Activated gamma-delta T cell treated with anti-CD3 and anti-CD28 coated beads, Interleukin-2, amount 50 U/mL, for 16 hours (primary cell): ENCODE measurements around the gene DYNAP.

Source experiments
- DNase-seq: peaks from one replicate; pipeline ENCODE4 v3.0.0-alpha.2; 2020; ENCODE audit warnings: low read depth

DYNAP gene, protein sequence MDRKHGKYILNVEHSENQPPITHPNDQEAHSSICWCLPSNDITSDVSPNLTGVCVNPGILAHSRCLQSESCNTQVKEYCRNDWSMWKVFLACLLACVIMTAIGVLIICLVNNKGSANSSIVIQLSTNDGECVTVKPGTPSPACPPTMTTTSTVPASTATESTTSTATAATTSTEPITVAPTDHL

DNA sequence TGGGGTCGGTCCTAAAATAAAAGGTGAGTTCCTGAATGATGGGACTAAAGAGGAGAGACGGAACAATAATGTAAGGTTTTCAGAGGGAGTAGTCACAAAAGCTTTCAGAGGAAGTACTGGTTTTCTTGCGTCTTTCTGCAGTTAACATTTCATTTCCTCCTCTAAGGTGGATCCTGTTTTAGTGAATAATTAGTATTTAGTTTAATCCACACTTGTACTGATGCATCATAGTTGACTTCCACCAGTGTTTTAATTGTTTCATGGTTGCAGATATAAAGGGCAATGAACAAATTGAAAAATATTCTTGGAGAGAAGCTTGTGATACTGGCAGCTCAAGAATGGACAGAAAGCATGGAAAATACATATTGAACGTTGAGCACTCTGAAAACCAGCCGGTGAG, at the start of gene DYNAP:
Gene DYNAP (plus strand): TSS at position 301 of the 400 bp plus-strand sequence. CDS start 38 bp downstream, at position 339.
- DNase-seq = no peak

DNA sequence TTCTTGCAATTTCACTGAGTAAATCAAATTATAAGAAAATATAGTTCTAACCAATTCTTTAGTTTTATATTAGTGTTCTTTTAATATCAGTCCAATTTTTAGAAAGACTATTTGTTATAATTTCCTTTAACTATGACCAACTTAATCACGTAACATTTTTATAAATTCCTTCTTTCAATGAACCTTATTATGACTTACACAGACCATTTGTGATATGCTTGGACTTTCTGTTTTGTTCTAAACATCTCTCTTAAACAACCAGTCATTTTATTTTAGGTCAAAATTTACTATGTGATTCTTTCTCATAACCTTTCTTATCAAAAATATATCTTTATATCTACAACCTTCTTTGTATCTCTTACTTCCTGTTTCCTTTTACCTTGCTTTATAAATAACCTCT, 39.5 kb upstream of the DYNAP start:
- no peak for DNase-seq

DNA sequence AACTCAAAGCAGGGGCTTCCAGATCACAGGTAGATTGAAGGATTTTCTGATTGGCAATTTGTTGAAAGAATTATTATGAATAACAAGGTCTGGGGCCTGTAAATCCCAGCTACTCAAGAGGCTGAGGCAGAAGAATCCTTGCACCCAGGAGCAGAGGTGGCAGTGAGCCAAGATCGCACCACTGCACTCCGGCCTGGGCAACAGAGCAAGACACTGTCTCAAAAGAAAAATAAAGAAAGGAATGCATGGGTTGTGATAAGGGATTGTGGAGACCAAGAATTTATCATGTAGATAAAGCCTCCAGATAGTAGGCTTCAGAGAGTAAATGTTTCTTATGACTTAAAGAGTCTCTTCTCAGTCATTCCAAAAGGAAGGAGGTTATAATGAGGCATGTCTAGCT, 35.8 kb upstream of the DYNAP start:
- DNase-seq = no peak

DNA sequence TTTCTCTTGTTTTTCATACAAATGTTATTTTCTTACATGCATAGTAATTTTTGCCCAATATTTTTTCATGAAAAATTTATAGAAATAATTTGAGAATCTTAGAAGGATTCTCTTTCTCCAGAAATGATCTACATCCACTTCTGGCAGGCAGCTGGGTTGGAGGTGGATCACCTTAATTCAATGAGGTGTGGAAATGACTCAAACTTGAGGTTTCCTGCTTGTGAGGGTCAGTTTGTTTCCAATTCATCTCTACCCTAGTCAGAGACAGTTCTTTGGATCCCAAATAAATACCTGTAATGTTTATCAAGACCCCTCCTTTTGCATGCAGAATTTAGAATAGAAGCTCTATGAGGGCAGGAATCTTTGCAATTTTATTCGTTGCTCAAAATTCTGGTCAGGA, 35.0 kb upstream of the DYNAP start:
- no peak for DNase-seq

DNA sequence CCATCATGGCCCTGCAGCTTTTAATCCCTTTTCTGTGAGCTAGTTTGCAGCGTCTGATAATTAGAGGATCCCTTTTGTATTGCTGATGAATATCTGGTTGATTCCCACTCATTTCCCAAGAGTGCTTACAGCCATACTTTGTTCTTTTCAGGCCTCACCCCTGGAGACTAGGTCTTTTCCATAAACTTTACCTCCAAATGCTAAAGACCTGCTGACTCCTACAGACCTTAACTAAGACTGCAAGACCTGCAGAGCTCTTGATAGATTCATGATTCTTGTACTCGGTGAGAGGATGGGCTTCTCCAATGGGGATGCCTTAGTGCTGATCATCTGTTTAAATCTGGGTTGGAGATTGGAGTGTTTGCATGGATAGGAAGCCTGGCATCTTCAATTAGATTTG, 33.1 kb upstream of the DYNAP start:
- DNase-seq = no peak

DNA sequence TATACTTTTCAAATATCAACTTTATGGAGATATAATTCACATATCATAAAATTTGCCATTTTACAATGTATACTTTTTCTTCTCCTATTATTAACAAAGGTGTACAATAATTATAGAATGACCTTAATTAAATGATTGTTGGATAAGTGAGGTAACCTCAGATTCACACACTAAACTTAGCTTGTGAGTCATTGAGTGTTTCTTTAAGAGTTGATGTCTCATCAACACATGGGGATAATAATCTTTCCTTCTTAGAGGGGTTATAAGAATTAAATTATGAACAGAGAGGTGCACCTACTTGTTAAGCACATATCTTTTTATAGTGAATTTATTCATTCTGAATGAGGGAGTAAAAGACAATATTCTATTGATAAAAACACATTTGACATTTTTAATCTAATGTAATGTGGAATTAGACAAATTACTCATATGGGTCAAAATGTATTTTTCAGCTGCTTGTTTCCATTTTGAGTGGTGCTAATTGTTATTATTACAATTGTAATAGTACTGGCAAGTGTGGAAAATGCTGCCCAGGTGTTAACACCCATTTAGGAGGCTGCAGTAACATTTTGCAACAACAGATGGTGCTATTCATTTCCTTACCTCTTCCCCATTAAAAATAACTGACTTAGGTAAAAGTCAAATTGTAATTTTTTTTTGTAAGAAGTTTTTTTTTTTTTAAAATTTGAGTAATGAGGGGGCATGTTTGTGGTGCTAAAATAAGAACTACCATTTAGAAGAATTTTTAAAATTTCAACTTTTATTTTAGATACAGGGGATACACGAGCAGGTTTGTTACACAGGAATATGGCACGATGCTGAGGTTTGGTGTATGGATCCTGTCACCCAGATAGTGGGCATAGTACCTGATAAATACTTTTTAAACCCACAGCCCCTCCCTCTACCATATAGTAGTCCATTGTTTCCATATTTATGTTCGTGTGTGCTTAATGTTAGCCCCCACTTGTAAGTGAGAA, 32.1 kb upstream of the DYNAP start:
- DNase-seq = no peak

DNA sequence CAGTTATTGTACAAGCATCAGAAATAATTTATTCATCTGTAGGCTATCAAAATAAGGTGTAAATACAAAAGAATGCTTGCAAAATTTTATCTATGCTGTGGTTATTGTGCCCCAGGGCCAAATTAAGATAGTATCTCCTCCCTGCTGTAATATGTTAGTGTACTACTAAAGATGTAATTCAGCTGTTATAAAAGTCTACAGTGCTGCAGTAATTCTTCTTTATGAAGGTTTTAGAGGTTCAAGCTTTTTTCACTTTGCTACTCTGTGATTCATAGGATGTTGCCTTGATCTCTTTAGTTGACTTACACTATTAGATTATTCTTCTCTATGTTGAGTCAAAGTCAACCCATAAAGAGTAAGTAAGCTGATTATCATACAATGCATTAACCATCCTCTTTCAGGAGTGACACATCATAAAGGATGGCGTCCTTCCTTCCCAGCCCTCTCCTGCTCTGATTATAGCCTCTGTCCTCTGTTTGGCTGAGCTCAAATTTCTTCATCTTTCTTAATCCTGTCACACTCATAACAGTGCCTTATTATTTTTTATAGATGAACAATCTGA, 29.3 kb upstream of the DYNAP start:
- no peak for DNase-seq

DNA sequence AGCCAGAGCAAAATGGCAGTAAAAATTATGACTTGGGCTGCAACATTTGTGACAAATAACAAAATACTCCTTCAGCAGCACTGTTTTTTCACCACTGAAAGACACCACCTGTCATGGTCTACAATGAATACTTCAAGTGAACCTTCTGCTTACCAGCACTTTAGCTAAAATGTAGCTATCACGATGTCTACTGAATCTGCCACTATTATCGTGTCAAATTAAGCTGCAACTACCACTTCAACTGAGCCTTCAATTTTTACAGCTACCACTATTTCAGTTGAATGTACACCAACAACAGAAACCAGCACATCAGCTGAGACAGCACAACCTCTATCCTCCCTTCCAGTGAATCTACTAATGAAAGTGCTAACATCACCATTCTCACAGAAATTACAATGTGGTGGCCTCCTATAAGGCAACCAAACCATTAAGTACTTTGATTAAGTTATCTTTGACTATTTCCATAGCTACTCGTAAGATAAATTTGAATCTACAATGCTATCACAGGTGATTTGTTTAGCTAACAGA, 10.8 kb upstream of the DYNAP start:
- DNase-seq = no peak

DNA sequence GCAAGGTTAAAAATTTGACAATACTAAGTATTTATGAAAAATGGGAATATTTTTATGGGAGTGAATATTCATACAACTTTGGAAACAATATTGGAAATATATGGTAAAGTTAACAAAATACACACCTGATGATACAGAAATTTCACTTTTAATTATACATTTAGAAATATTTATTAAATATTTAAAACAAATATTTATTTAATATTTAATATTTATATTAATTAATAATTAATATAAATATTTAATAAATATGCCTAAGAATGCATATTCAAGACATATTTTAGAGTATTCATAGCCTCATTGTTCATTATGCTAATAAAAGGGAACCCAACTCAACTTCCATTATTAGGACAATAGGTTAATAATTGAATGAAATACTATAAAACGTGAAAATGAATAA, 7.0 kb upstream of the DYNAP start:
- DNase-seq = no peak

DNA sequence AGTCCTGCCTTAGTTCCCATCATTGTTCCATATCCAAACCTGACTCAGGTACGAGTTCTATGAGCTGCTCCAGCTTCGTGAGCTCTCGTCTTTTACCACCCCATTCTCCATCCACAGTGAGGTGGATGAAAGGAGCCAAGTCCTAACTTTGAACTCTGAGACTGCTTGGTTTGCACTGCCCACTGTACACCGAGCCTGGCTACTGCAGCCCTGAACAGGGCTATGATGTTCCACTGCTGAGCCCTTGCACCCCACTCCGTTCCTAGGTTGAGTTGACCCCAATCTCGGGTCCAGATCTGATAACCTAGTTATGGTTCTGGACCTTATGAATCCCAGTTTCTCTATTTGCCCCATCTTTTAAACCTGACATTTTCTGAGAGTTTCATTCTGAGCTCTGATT, 5.3 kb upstream of the DYNAP start:
- no peak for DNase-seq

DNA sequence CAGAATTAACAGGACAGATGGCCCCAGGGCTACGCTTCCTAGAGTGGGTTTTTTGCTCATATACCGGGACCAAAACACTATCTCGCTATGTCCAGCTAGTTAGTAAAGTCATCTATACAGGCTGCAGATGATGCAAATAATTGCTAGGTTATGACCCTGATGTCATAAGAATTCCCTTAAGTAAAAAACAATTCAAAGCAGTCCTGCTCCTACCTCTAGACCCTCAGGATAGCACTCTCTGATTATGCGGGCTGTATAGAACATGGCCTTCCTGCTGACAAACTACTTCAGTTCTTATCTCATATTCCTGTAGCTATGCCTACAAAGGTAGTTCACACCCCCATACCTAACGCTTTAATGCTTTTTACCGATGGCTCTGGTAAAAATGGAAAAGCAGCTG, 13.2 kb downstream of the DYNAP start:
- DNase-seq = no peak

DNA sequence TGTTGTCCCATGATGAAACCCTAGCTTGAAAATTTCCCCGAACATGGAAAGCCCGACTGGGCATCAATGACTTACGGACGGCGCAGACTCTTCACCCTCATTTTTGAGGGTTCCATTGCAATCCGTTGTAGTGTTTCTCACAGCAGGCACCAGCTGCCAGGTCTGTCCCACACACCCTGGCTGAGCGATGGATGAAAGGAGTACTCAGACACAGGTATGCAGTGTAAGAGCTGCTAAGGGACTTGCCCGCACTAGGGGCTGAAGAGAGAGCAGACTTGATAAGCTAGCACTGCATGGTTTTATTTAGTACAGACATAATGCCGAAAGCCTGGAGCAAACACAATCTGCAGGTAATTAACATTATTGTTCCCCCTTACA, 15.8 kb downstream of the DYNAP start:
- DNase-seq = no peak

DNA sequence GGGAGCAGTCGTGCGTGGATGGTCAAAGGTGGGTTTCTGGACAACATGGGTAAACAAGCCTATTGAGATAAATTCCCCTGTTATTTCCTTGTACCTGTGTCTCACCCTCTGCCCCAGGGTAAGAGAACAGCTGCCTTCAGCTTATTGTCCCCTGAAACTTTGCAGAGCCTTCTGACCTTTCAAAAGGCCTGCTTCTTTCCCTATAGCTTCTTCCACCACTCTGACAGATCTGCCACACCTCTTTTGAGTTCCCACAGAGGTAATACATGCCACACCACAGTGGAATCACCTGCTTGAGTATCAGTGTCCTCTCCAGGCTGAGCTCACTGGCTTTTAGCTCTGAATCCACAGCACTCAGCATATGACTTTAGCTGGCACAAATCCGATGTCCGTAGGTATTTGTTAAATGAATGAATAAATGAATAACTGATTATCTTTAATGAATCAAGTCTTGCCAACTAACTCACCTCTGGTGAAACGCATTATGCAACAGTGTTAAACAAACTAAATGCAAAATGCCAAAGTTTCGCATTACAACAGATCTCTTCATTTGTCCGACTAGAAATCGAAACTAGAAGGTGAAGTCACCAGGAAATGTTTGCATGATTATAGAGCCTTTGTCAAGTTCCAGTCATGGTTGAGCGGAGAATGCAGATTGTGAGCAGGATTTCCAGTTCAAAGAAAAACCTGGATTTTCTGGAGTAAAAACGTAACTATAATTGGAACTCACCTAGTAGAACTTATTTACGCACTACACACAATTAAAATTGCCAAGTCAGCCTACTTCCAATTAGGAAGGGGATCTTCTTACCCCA, 16.4 kb downstream of the DYNAP start:
- no peak for DNase-seq

DNA sequence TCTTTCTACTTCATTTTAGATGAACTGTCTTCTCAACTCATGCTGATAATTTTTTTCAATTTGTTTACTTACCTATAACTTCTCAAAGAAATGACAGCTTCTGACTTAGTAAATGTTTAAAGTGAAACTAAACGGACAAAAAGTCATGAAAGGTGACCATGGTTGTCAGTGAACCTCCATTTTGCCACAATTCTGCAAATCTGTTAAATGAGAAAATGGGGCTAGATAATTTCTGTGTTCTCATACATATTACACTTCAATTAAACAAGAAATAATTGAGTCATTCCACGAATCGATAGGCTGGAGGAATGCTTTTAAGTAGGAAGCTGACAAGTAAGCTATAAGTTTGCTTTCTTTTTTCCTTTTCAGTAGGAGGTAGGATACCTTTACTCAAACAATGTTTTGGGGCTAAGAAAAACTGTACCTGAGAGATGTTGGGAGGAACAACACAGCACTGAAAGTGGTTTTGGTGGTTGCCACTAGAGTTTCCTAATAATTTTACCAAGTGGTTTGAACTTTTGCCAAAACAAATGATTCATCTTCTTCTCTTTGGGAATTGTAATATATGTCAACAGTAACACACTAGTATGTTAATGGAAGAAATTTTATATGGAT, 17.1 kb downstream of the DYNAP start:
- no peak for DNase-seq

DNA sequence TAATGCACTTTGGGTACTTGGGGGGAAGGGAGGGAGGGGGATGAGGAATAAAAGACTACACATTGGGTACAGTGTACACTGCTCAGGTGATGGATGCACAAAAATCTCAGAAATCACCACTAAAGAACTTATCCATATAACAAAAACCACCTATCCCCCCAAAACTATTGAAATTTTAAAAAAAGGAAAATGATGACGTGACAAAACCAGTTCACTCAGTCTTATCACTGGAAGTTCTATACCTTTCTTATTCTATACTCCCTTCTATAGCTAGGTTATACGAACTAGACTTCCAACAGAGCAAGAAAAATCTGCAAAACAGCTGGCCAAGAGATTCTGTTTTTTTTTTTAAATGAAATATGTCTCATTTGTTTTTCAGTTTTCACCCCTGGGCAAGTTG, 20.8 kb downstream of the DYNAP start:
- DNase-seq = no peak

DNA sequence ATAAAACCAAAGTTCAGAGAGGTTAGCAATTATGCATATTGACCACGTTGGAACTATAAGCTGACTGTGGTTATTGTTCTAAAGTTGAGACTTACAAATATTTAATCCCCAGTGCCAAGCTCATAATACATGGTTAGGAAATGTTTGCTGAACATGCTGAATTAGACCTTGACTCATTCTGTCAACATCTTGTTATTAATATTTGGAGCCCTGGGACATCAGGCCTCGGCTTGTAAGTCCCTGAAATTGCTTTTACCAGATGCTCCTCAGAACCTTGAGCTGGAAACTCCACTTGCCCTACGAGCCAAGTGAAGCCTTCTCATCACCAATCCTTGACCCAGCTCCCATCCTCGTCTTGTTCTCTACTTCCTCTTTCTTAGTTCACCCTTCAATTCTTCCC, 21.2 kb downstream of the DYNAP start:
- DNase-seq = no peak

DNA sequence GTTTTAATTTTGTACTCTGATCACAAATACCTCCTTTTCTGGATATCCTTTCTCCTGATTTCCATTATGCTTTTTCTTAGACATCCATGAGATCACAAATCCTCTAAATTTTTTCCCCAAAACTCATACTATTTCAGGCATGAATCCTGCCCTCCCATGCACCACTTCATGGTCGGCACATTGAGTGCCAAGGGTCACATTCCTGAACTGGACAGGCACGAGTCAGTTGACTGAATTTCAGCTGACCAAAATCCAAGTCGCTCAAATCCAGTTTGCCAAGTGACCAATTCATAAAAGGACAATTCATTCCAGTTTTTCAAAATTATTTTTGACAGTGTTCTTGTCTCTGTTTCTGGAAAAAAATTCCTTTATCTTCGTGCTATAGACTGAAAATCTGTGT, 22.1 kb downstream of the DYNAP start:
- no peak for DNase-seq

DNA sequence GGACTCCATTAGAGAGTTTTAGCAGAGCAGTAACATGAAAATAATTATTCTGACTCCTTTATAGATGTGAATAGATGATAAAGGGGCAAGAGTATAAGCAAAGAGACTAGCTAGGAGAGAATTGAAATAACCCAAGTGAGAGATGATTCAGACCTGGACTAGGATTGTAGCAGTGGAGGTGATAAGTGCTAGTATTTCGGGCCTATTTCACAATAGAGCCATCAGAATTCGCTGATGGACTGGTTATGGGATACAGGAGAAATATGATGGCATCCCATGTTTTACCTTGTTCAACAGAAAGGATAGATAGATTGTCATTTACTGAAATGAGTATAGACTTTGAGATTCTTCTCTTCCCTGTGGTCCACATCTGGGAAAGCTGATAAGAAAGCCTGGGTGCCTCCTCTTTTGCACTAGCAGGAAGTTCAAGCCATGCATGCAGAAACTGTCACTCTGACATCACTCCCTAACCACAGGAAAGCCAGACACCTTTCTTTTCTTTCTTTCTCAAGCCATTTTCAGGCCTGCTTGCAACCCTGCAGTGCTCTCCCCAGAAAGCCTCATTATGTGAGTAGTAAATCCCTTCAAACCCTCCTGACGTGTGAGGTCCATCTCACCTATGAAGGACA, 25.3 kb downstream of the DYNAP start:
- DNase-seq = no peak

DNA sequence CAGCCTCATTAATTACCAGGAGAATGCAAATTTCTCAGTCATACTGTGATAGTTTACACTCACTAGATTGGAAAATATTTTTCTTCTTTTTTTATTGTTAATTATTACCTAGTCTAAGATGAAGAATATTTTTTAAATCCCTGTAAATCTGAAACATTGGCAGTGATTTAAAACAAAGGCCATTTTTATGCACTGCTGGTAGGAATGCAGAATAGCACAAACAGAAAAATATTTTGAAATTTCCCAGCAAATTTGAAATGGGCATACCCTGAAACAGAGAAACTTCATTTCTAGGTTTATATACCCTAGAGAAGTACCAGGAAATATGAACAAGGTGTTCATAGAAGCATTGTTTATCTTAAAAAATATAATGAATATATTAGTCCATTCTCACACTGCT, 31.0 kb downstream of the DYNAP start:
- no peak for DNase-seq

DNA sequence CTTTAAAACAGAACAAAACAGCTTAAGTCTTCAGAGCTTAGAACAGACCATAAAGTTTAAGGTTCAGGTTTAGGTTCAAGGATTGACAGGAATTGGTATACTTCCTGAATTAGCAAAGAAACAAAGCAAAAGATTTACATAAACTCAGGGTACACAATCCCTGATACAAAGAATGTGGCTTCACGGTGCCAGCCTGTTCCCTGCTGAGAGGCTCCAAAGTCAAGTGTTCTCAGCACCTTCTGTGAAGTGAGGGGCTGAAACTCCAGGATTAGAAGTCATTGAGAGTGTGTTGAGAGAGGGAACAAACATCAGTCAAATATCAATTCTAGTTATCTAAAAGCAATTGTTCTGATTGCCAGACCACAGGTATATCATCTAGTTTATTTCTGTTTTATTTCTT, 35.7 kb downstream of the DYNAP start:
- DNase-seq = no peak

DNA sequence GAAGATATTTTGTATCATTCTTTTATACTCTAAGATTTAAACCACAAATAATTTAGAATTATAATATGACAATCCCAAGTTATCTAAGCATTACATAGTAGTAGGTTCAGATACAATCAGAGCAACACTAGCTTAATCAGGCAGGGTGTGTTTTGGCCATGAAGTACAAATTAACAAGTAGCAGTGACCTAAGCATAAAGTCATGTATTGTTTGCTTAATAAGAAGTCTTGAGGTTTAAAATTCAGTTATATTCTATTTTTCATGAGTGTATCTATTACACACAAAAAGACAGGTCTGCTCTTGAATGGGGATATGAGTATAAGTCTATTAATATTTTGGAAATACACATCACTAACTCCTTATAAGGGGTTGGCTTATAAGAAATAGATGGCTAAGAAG, 39.9 kb downstream of the DYNAP start:
- no peak for DNase-seq
